DOHH2 (cell line): ENCODE results near the gene EFNB1.

Experiments used
- H3F3A ChIP-seq: fragments of 200-600 bp; sonication (generic), shearing (Covaris generic); 2 replicates; pipeline ENCODE4 v1.6.0; 2016; ENCODE audit warnings: antibody characterized with exemption, mild to moderate bottlenecking; ENCODE audit not compliant: control insufficient read depth, insufficient read depth
- H3K27ac ChIP-seq: fragments of 200-600 bp; sonication (generic); 2 replicates; pipeline ENCODE4 v1.5.1; 2014; ENCODE audit warnings: low read depth, mild to moderate bottlenecking, low read length, moderate library complexity
- H3K27me3 ChIP-seq: fragments of 200-600 bp; sonication (generic); 2 replicates; pipeline ENCODE4 v1.6.1; 2014; ENCODE audit warnings: mild to moderate bottlenecking, low read length, mixed read lengths; ENCODE audit not compliant: control insufficient read depth
- H3K36me3 ChIP-seq: fragments of 200-600 bp; sonication (generic); 2 replicates; pipeline ENCODE4 v1.6.1; 2014; ENCODE audit warnings: mild to moderate bottlenecking, low read length, moderate library complexity, mixed read lengths; ENCODE audit not compliant: control insufficient read depth
- H3K4me1 ChIP-seq: fragments of 200-600 bp; sonication (generic); 2 replicates; pipeline ENCODE4 v1.6.1; 2014; ENCODE audit warnings: mild to moderate bottlenecking, low read length, mixed read lengths; ENCODE audit not compliant: control insufficient read depth
- H3K4me2 ChIP-seq: fragments of 200-600 bp; sonication (generic); 2 replicates; pipeline ENCODE4 v1.6.0; 2014; ENCODE audit warnings: mild to moderate bottlenecking, low read length, moderate library complexity
- H3K4me3 ChIP-seq: fragments of 200-600 bp; sonication (generic); 2 replicates; pipeline ENCODE4 v1.5.1; 2014; ENCODE audit warnings: mild to moderate bottlenecking, low read length, mixed read lengths
- H3K79me2 ChIP-seq: fragments of 200-600 bp; sonication (generic); 2 replicates; pipeline ENCODE4 v1.6.1; 2014; ENCODE audit warnings: mild to moderate bottlenecking, low read length, mixed read lengths; ENCODE audit not compliant: control insufficient read depth
- H3K9me2 ChIP-seq: fragments of 200-600 bp; sonication (generic); replicated peaks from 2 replicates; pipeline ENCODE4 v1.6.1; 2014; ENCODE audit warnings: mild to moderate bottlenecking, low read length, mixed read lengths; ENCODE audit not compliant: control insufficient read depth
- H3K9me3 ChIP-seq: fragments of 200-600 bp; sonication (generic); 2 replicates; pipeline ENCODE4 v1.6.1; 2014; ENCODE audit warnings: antibody characterized with exemption, low read length, mixed read lengths; ENCODE audit not compliant: control insufficient read depth, insufficient read depth
- H4K20me1 ChIP-seq: fragments of 200-600 bp; sonication (generic); 2 replicates; pipeline ENCODE4 v1.6.0; 2014; ENCODE audit warnings: low read depth, mild to moderate bottlenecking, antibody characterized with exemption, low read length, moderate library complexity; ENCODE audit not compliant: control insufficient read depth, insufficient read depth
- CTCF ChIP-seq: fragments of 200-600 bp; sonication (generic); IDR thresholded peaks from one replicate; pipeline ENCODE4 v1.5.1; 2014; ENCODE audit warnings: antibody characterized with exemption, mild to moderate bottlenecking, low read depth, low read length; ENCODE audit not compliant: poor library complexity, severe bottlenecking
- EZH2phosphoT487 ChIP-seq: fragments of 200-600 bp; sonication (generic); IDR thresholded peaks from 2 replicates; pipeline ENCODE4 v1.6.1; 2017; ENCODE audit warnings: borderline replicate concordance, mild to moderate bottlenecking, antibody characterized with exemption, low read length, moderate library complexity, mixed read lengths

EFNB1 gene

GRCh38 chrX:68841251-68842049, 12.6 kb downstream of the EFNB1 start:
- H3K27ac ChIP-seq, result no peak overlapping the region

GRCh38 chrX:68842351-68842750, 13.5 kb downstream of the EFNB1 start:
- Histone ChIP-seq H3K27ac (no peak overlapping the region), H3F3A (no peaks in the 10 kb centered on the region), H3K4me1 (no peaks in the 10 kb centered on the region), H3K4me3 (no peak overlapping the region), H3K9me3 (no peaks in the 10 kb centered on the region), H3K4me2 (no peak overlapping the region), H3K79me2 (no peaks in the 10 kb centered on the region), H3K27me3 (no peaks in the 10 kb centered on the region), H3K36me3 (no peaks in the 10 kb centered on the region), H4K20me1 (no peaks in the 10 kb centered on the region), H3K9me2 (no peaks in the 10 kb centered on the region)
- TF ChIP-seq CTCF, result no peak
- TF ChIP-seq EZH2phosphoT487, result no peak

More at GRCh38 chrX:68841251-68842049, 12.6 kb downstream of the EFNB1 start:
- H3K79me2 ChIP-seq, result no peaks in the 10 kb centered on the region
- H4K20me1 ChIP-seq, result no peaks in the 10 kb centered on the region
- no peaks in the 10 kb centered on the region for H3K27me3 ChIP-seq
- no peak overlapping the region for H3K4me3 ChIP-seq
- no peaks in the 10 kb centered on the region for H3F3A ChIP-seq
- no peaks in the 10 kb centered on the region for H3K9me2 ChIP-seq
- H3K36me3 ChIP-seq, result no peaks in the 10 kb centered on the region
- H3K9me3 ChIP-seq, result no peaks in the 10 kb centered on the region
- H3K4me2 ChIP-seq, result no peak overlapping the region
- TF ChIP-seq CTCF (no peak), EZH2phosphoT487 (no peak)
- H3K4me1 ChIP-seq, result no peaks in the 10 kb centered on the region

GRCh38 chrX:68842781-68843581, 14.2 kb downstream of the EFNB1 start:
- H3K79me2 ChIP-seq, result no peaks in the 10 kb centered on the region
- H3K4me3 ChIP-seq, result no peak overlapping the region
- H3K4me2 ChIP-seq, result no peak overlapping the region
- H3K27ac ChIP-seq, result no peak overlapping the region
- no peaks in the 10 kb centered on the region for H3K9me2 ChIP-seq
- H3F3A ChIP-seq, result no peaks in the 10 kb centered on the region
- H3K9me3 ChIP-seq, result no peaks in the 10 kb centered on the region
- no peaks in the 10 kb centered on the region for H3K36me3 ChIP-seq
- H3K4me1 ChIP-seq, result no peaks in the 10 kb centered on the region
- H4K20me1 ChIP-seq, result no peaks in the 10 kb centered on the region
- H3K27me3 ChIP-seq, result no peaks in the 10 kb centered on the region
- no peak for TF ChIP-seq EZH2phosphoT487
- no peak for TF ChIP-seq CTCF
